ENCODE data around the gene RASGRF1. TPM values are rescaled to one million over a fixed set of nuclear protein-coding genes. Genes with fewer than 3 reads are reported as not detected.

Gene RASGRF1
- polyA plus RNA-seq, 3 donors: 0.11 TPM; not detected in 2

- peaks cover 33 to 41% of the 10 kb centered on the region in 2 donors for H3K4me1 ChIP-seq (ENCODE audit: control insufficient read depth in 1 of 2, insufficient read depth in 2 of 2, low read length in 2 of 2)
- no peaks in the 10 kb centered on the region for H3K27me3 ChIP-seq (ENCODE audit: control insufficient read depth in 2 of 2, insufficient read depth in 2 of 2, low read length in 2 of 2)
- Mint-ChIP-seq H3K9me3 (peaks cover 0 to 4% (median 0%) of the 10 kb centered on the region in 7 donors), H3K4me3 (no peak overlapping the region), H3K36me3 (peaks cover 74 to 90% of the 10 kb centered on the region in 2 donors), H3K4me1 (peaks cover 37% of the 10 kb centered on the region), H3K27ac (peak overlapping the region; percentile 57 to 85 (median 73)), H3K27me3 (ENCODE audit: low read depth in 3 of 3) (no peaks in the 10 kb centered on the region)
- no peak overlapping the region for H3K4me2 ChIP-seq (replicated peaks; ENCODE audit: extremely low read depth, low read length, poor library complexity, severe bottlenecking)
- H3K4me3 ChIP-seq (replicated peaks in 1 of 3; ENCODE audit: low read depth in 2 of 3, low read length in 3 of 3): no peak overlapping the region
- no peak for TF ChIP-seq CTCF (IDR thresholded peaks at IDR 0.05)
- peaks cover 38% of the 10 kb centered on the region for H3K79me2 ChIP-seq (ENCODE audit: insufficient read depth, low read length)
- intact Hi-C loops (cut with micrococcal nuclease): no loop called here
- H3K9ac ChIP-seq (ENCODE audit: insufficient read depth, low read length, poor library complexity, severe bottlenecking): no peak overlapping the region
- DNase-seq: no peak
- H3K9me3 ChIP-seq (replicated peaks in 1 of 2; ENCODE audit: control insufficient read depth in 1 of 2, insufficient read depth in 1 of 2, low read length in 2 of 2): no peaks in the 10 kb centered on the region
- peaks cover 70% of the 10 kb centered on the region for H4K20me1 ChIP-seq (ENCODE audit: insufficient read depth, low read length)
- H3K36me3 ChIP-seq (replicated peaks in 1 of 2; ENCODE audit: control insufficient read depth in 1 of 2, insufficient read depth in 2 of 2, low read length in 2 of 2): peaks cover 65 to 88% of the 10 kb centered on the region in 2 donors
- H3K27ac ChIP-seq (ENCODE audit: low read depth in 1 of 2, low read length in 2 of 2): peak overlapping the region; percentile 43 to 70
- WGBS (ENCODE audit: insufficient coverage): 97% methylated on average over 4 of the region's 7 CpGs
- H2AFZ ChIP-seq (ENCODE audit: insufficient read depth, low read depth, low read length, poor library complexity, severe bottlenecking): no peak overlapping the region
Observed at GRCh38 chr15:78922527-78922926, 168.1 kb downstream of the RASGRF1 start.

DNA sequence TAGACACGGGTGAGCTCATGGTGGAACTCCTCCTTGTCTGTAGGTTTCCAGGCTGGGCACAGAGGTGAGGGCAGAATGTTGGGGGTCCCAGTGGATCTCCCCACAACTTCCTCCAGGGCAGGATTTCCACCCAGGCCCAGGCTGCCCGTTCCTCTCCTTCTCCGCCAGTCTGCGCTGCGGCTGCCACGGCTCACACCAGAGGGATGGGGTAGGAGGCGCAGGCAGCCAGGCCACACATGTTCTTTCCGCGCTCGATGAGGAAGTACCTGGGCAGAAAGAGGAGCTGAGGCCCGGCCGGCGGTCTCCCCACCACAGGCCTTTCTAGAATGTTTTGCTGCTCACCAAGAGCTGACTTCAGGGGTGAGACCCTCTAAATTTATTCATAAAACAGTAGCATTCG lies 168.6 kb downstream of the RASGRF1 start:
- peaks cover 70 to 84% of the 10 kb centered on the region in 2 donors for H3K36me3 Mint-ChIP-seq
- intact Hi-C loops (cut with micrococcal nuclease): no loop called here
- 78% methylated on average over 14 of the region's 14 CpGs for WGBS (ENCODE audit: insufficient coverage)
- Histone ChIP-seq H3K4me3 (replicated peaks in 1 of 3; ENCODE audit: low read depth in 2 of 3, low read length in 3 of 3) (no peak overlapping the region), H3K9me3 (replicated peaks in 1 of 2; ENCODE audit: control insufficient read depth in 1 of 2, insufficient read depth in 1 of 2, low read length in 2 of 2) (no peaks in the 10 kb centered on the region), H3K79me2 (ENCODE audit: insufficient read depth, low read length) (peaks cover 37% of the 10 kb centered on the region), H4K20me1 (ENCODE audit: insufficient read depth, low read length) (peaks cover 66% of the 10 kb centered on the region), H3K9ac (ENCODE audit: insufficient read depth, low read length, poor library complexity, severe bottlenecking) (no peak overlapping the region), H2AFZ (ENCODE audit: insufficient read depth, low read depth, low read length, poor library complexity, severe bottlenecking) (no peak overlapping the region), H3K27ac (ENCODE audit: low read depth in 1 of 2, low read length in 2 of 2) (peak overlapping the region; percentile 24 to 70), H3K4me1 (ENCODE audit: control insufficient read depth in 1 of 2, insufficient read depth in 2 of 2, low read length in 2 of 2) (peaks cover 33 to 41% of the 10 kb centered on the region in 2 donors), H3K27me3 (ENCODE audit: control insufficient read depth in 2 of 2, insufficient read depth in 2 of 2, low read length in 2 of 2) (no peaks in the 10 kb centered on the region), H3K36me3 (replicated peaks in 1 of 2; ENCODE audit: control insufficient read depth in 1 of 2, insufficient read depth in 2 of 2, low read length in 2 of 2) (peaks cover 60 to 82% of the 10 kb centered on the region in 2 donors), H3K4me2 (replicated peaks; ENCODE audit: extremely low read depth, low read length, poor library complexity, severe bottlenecking) (no peak overlapping the region)
- peak overlapping the region in 5 of 7 donors; percentile 57 to 77 (median 63) for H3K27ac Mint-ChIP-seq
- H3K9me3 Mint-ChIP-seq: peaks cover 0 to 4% (median 0%) of the 10 kb centered on the region in 7 donors
- DNase-seq: peak in 1 of 3 donors; percentile 28
- no peaks in the 10 kb centered on the region for H3K27me3 Mint-ChIP-seq (ENCODE audit: low read depth in 3 of 3)
- TF ChIP-seq CTCF (IDR thresholded peaks at IDR 0.05): no peak
- peaks cover 34% of the 10 kb centered on the region for H3K4me1 Mint-ChIP-seq
- H3K4me3 Mint-ChIP-seq: no peak overlapping the region
